GM12878 (cell line): ENCODE results near the gene RALGPS1. TPM values are rescaled to one million over a fixed set of nuclear protein-coding genes. Genes with fewer than 3 reads are reported as not detected.

Experiments used
- ATAC-seq: fragments of 200-7000 bp; cut with Tn5 transposase; 3 replicates; pipeline ENCODE4 v1.9.1; 2020; ENCODE audit warnings: mild to moderate bottlenecking, moderate library complexity
- BruUV-seq: library from RNA; stranded (reverse); fragments of 400-500 nt; replicated peaks from 2 replicates; lab custom pipeline; 2021; lab: Mats Ljungman, UMichigan
- CTCF ChIA-PET: fragments of 300-600 bp; sonication (Branson Sonifier 250); formaldehyde crosslinking; extraction: SDS; loops from one replicate; lab custom pipeline; 2021; ENCODE audit warnings: inconsistent platforms; lab: Yijun Ruan, JAX
- POLR2A ChIA-PET: fragments of 350-600 bp; formaldehyde crosslinking; extraction: SDS; loops from one replicate; lab custom pipeline; 2021; ENCODE audit warnings: inconsistent platforms; lab: Charles Lee
- RAD21 ChIA-PET: fragments of 300-600 bp; sonication (Branson Sonifier 250); formaldehyde crosslinking; loops from one replicate; lab custom pipeline; 2023; ENCODE audit warnings: antibody characterized with exemption; ENCODE audit not compliant: unreplicated experiment; lab: Charles Lee
- SMC1A ChIA-PET: fragments of 300-600 bp; sonication (Branson Sonifier 250); formaldehyde crosslinking; loops from one replicate; lab custom pipeline; 2023; ENCODE audit not compliant: unreplicated experiment, uncharacterized antibody; lab: Charles Lee
- DNase-seq: peaks from one replicate; pipeline ENCODE4 v3.0.0-alpha.2; 2011; ENCODE audit warnings: low read depth, low spot score
- FAIRE-seq: peaks from 3 replicates; lab custom pipeline; 2011; peaks lifted over from hg19 to GRCh38; lab: Jason Lieb, UNC
- H2AFZ ChIP-seq: 2 replicates; pipeline ENCODE4 v1.6.0; 2011; ENCODE audit warnings: low read depth, low read length, control low read depth; ENCODE audit not compliant: control insufficient read depth
- H3K27ac ChIP-seq: 2 replicates; pipeline ENCODE4 v1.5.1; 2011; ENCODE audit warnings: control low read depth; ENCODE audit not compliant: control insufficient read depth, insufficient read depth
- H3K27me3 ChIP-seq, 2 experiments: replicated peaks in 1 of 2; 2 replicates each; pipeline versions ENCODE4 v1.6.0 to v1.6.1; 2011; ENCODE audit warnings: low read length in 1 of 2; ENCODE audit not compliant: control insufficient read depth in 2 of 2, insufficient read depth in 2 of 2
- H3K36me3 ChIP-seq, 2 experiments: 2 replicates each; pipeline ENCODE4 v1.5.1; 2011; ENCODE audit warnings: low read length in 1 of 2; ENCODE audit not compliant: control insufficient read depth in 2 of 2, insufficient read depth in 2 of 2
- H3K4me1 ChIP-seq: 2 replicates; pipeline ENCODE4 v1.6.1; 2011; ENCODE audit warnings: mild to moderate bottlenecking, low read length, moderate library complexity, mixed read lengths; ENCODE audit not compliant: control insufficient read depth, insufficient read depth
- H3K4me2 ChIP-seq: 2 replicates; pipeline ENCODE4 v1.6.0; 2011; ENCODE audit warnings: control low read depth; ENCODE audit not compliant: control insufficient read depth, insufficient read depth
- H3K4me3 ChIP-seq: fragments of 200-600 bp; sonication (generic); 2 replicates; pipeline ENCODE4 v1.5.1; 2016
- H3K79me2 ChIP-seq: 2 replicates; pipeline ENCODE4 v1.6.0; 2011; ENCODE audit warnings: low read length; ENCODE audit not compliant: control insufficient read depth, insufficient read depth
- H3K9ac ChIP-seq: 2 replicates; pipeline ENCODE4 v1.8.0; 2011; ENCODE audit warnings: low read length, control low read depth, mixed read lengths; ENCODE audit not compliant: control insufficient read depth, insufficient read depth
- H3K9me3 ChIP-seq: replicated peaks from 3 replicates; pipeline ENCODE4 v1.5.1; 2011; ENCODE audit warnings: mild to moderate bottlenecking, low read length; ENCODE audit not compliant: control insufficient read depth, insufficient read depth
- H4K20me1 ChIP-seq: 2 replicates; pipeline ENCODE4 v1.6.0; 2011; ENCODE audit not compliant: control insufficient read depth, insufficient read depth
- E2F4 ChIP-seq: IDR thresholded peaks from 2 replicates; pipeline ENCODE4 v1.6.1; 2012; ENCODE audit warnings: low read depth, low read length, improper control_type of control experiment
- HDAC2 ChIP-seq: fragments of 200-600 bp; sonication (generic); IDR thresholded peaks from 2 replicates; pipeline ENCODE4 v1.6.1; 2017
- NFYA ChIP-seq: IDR thresholded peaks from 2 replicates; pipeline ENCODE4 v1.6.1; 2011; ENCODE audit warnings: low read depth, mild to moderate bottlenecking, low read length, improper control_type of control experiment, borderline replicate concordance
- WGBS: methylation state at CpG from one replicate; pipeline ENCODE4 v1.1.6; 2016; ENCODE audit warnings: low lambda C conversion rate; ENCODE audit not compliant: insufficient replicate concordance, insufficient coverage; ENCODE audit errors: missing lambda C conversion rate; 5-methylcytosine and 5-hydroxymethylcytosine counted together
- in situ Hi-C: fragments of 300-500 bp; cut with MboI; formaldehyde crosslinking; loops from 9 replicates; pipeline ENCODE4 v1.14.3; 2018; ENCODE audit warnings: mixed read lengths
- intact Hi-C: fragments of 100-400 bp; cut with micrococcal nuclease; formaldehyde crosslinking; loops from one replicate; pipeline ENCODE4 v1.14.2; 2022; ENCODE audit not compliant: unreplicated experiment
- polyA plus RNA-seq, 11 experiments: library from polyadenylated mRNA; depleted of rRNA in 4 of 11; unstranded in 6 of 11; stranded (reverse) in 5 of 11; fragments of >200 nt; fragmentation: Nextera tagmentation in 4 of 11; fragmentation: Illumina TruSeq in 1 of 11; extraction: Ambion mirVana in 4 of 11; extraction: Trizol in 1 of 11; gene quantifications; 1 replicate in 1 of 11; 2 replicates in 10 of 11; pipeline versions ENCODE4 v1.2.1 to v1.2.3, GENCODE V29; 2011 to 2016; ENCODE audit warnings: inconsistent platforms in 2 of 11, missing spikeins in 2 of 11, low read depth in 1 of 11
- total RNA-seq, 4 experiments: library from RNA; depleted of rRNA in 3 of 4; stranded (reverse); fragments of >200 nt in 3 of 4; fragmentation: Illumina TruSeq in 1 of 4; extraction: Trizol in 1 of 4; gene quantifications; 2 replicates each; pipeline versions ENCODE4 v1.2.1 to v1.2.3, GENCODE V29; 2013 to 2021
- TF ChIP-seq, protein P1 (sequence below): IDR thresholded peaks from 2 replicates; pipeline ENCODE4 v1.6.1; 2011; ENCODE audit warnings: low read depth, mild to moderate bottlenecking, low read length, moderate library complexity, borderline replicate concordance; ENCODE audit errors: extremely low read depth
- TF ChIP-seq, protein P2 (sequence below): IDR thresholded peaks from 2 replicates; pipeline ENCODE4 v1.6.1; 2011; ENCODE audit warnings: borderline replicate concordance, low read depth, mild to moderate bottlenecking, moderate library complexity, mixed read lengths, low read length; ENCODE audit not compliant: insufficient read depth; ENCODE audit errors: extremely low read length

Gene RALGPS1
- total and polyA plus RNA-seq, 10 of the 15 experiments (the other 5 are each of a cell fraction or from before 2014, with no cell fraction given) = 0.13 to 5.6 (median 2.7) TPM

DNA sequence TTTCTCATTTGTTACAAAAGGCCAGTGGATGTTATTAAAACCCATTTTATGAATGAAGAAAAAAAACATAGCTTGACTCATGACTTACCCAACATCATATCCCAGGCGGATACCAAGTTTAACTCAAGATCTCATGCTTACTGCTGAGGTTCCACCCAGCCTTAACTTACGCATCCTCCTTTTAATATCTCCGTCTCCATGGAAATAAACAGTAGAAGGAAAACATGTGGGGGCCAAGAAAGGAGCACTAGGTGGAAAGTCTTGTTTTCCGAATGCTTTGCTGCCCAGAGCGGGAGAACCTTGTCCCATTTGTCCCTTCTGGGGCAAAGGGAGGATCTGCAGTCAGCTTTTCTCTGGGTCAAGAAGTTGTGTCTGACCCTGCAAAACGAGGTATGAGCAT lies 163.8 kb downstream of the RALGPS1 start:
- DNase-seq (no peak), ATAC-seq (no peak)
- in situ Hi-C loops (no loop called here), intact Hi-C loops (no loop called here)
- Histone ChIP-seq H3K27me3 (no peaks in the 10 kb centered on the region), H3K4me2 (no peak overlapping the region), H3K79me2 (no peaks in the 10 kb centered on the region), H3K9ac (no peak overlapping the region)
- CTCF ChIA-PET = interaction anchor here (0.6 kb wide), 1 partner anchor 13 kb away, joined by 3 read pairs; no protein-coding TSS in a partner anchor
- TF ChIP-seq NFYA = no peak
- no peak for TF ChIP-seq HDAC2
- TF ChIP-seq, protein P1, sequence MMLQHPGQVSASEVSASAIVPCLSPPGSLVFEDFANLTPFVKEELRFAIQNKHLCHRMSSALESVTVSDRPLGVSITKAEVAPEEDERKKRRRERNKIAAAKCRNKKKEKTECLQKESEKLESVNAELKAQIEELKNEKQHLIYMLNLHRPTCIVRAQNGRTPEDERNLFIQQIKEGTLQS = no peak
- TF ChIP-seq E2F4 = no peak
- TF ChIP-seq, protein P2, sequence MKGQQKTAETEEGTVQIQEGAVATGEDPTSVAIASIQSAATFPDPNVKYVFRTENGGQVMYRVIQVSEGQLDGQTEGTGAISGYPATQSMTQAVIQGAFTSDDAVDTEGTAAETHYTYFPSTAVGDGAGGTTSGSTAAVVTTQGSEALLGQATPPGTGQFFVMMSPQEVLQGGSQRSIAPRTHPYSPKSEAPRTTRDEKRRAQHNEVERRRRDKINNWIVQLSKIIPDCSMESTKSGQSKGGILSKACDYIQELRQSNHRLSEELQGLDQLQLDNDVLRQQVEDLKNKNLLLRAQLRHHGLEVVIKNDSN = no peak
- TF ChIP-seq, all 136 proteins: peak for 0
- Histone ChIP-seq H3K36me3 (no peaks in the 10 kb centered on the region; a peak in 1 of 4 replicates), H3K9me3 (no peaks in the 10 kb centered on the region), H3K4me3 (no peak overlapping the region), H3K27ac (no peak overlapping the region), H2AFZ (no peak overlapping the region), H3K4me1 (no peaks in the 10 kb centered on the region), H4K20me1 (no peaks in the 10 kb centered on the region)
- FAIRE-seq = no peak
- no TSS peak for BruUV-seq
- 80% methylated on average over 6 of the region's 6 CpGs for WGBS
- POLR2A ChIA-PET = interaction anchor here (0.5 kb wide), 1 partner anchor 249 kb away, joined by 3 read pairs; no protein-coding TSS in a partner anchor
- SMC1A ChIA-PET = interaction anchor here (0.7 to 1.4 kb wide), 5 partner anchors 16 to 95 kb away, joined by 3 to 4 read pairs (median 3); no protein-coding TSS in a partner anchor
- RAD21 ChIA-PET = no interaction called here
